ENCODE measurements around the gene LYST. TPM values are rescaled to one million over a fixed set of nuclear protein-coding genes. Genes with fewer than 3 reads are reported as not detected.

LYST gene
- total and polyA plus RNA-seq, 10 of the 15 experiments (the other 5 are each of a cell fraction or from before 2014, with no cell fraction given): 3.3 to 28.1 (median 5.6) TPM

DNA sequence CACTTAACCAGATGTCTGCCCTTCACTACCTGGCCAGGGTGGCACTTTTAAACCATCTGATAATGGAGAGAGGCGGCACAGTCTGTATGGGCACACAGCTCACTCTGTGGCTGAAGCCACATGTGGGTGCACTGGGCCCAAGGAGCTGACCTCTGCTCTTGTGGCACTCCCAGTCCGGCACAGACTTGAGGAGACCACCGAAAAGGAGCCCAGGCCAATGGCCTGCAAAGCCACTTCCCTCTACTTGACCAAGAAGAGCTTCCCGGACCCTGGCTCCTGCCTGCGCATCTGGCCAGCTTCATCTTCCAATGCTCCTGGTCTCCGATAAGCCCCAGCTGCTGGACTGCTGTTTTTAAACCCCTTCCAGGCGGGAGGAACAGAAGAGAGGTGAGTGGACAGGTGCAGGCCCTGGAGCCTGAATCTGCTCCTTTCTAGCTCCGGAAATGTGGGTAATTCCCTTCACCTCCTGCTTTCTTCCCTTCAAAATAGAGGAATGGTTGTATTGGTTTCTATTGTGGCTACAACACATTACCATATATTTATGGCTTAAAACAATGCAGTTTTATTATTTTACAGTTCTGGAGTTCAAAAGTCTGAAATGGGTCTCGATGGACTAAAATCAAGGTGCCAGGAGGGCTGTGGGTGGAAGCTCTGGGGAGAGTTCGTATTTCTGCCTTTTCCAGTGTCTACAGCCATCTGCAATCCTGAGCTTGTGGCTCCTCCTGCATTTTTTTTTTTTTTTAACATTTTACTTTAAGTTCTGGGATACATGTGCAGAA, 228.8 kb downstream of the LYST start:
- Histone ChIP-seq H3K4me1 (ENCODE audit: control insufficient read depth, insufficient read depth, low read length) (peaks cover 15% of the 10 kb centered on the region), H3K4me3 (no peak overlapping the region), H3K9me3 (replicated peaks; ENCODE audit: control insufficient read depth, insufficient read depth, low read length) (no peaks in the 10 kb centered on the region), H3K79me2 (ENCODE audit: control insufficient read depth, insufficient read depth, low read length) (no peaks in the 10 kb centered on the region), H3K4me2 (ENCODE audit: control insufficient read depth, insufficient read depth) (no peak overlapping the region), H2AFZ (ENCODE audit: control insufficient read depth, low read depth, low read length) (no peak overlapping the region), H3K36me3 (ENCODE audit: control insufficient read depth in 2 of 2, insufficient read depth in 2 of 2, low read length in 1 of 2) (no peaks in the 10 kb centered on the region), H3K9ac (ENCODE audit: control insufficient read depth, insufficient read depth, low read length) (no peak overlapping the region), H4K20me1 (ENCODE audit: control insufficient read depth, insufficient read depth) (no peaks in the 10 kb centered on the region), H3K27me3 (replicated peaks in 1 of 2; ENCODE audit: control insufficient read depth in 2 of 2, insufficient read depth in 2 of 2, low read length in 1 of 2) (no peaks in the 10 kb centered on the region; a peak in 1 of 4 replicates), H3K27ac (ENCODE audit: control insufficient read depth, insufficient read depth) (no peak overlapping the region)
- TF ChIP-seq RFX5 (IDR thresholded peaks at IDR 0.05; ENCODE audit: low read depth, low read length) (no peak), NFYB (IDR thresholded peaks at IDR 0.05; ENCODE audit: insufficient read depth, low read depth, low read length) (no peak), NFYA (IDR thresholded peaks at IDR 0.05; ENCODE audit: borderline replicate concordance, low read depth, low read length) (no peak), TAF1 (IDR thresholded peaks at IDR 0.05; ENCODE audit: borderline replicate concordance, low read depth, low read length) (no peak), ZBTB11 (CRISPR knock-in tag; IDR thresholded peaks at IDR 0.05) (no peak), LARP7 (IDR thresholded peaks at IDR 0.05) (no peak)
- TF ChIP-seq, protein P1, sequence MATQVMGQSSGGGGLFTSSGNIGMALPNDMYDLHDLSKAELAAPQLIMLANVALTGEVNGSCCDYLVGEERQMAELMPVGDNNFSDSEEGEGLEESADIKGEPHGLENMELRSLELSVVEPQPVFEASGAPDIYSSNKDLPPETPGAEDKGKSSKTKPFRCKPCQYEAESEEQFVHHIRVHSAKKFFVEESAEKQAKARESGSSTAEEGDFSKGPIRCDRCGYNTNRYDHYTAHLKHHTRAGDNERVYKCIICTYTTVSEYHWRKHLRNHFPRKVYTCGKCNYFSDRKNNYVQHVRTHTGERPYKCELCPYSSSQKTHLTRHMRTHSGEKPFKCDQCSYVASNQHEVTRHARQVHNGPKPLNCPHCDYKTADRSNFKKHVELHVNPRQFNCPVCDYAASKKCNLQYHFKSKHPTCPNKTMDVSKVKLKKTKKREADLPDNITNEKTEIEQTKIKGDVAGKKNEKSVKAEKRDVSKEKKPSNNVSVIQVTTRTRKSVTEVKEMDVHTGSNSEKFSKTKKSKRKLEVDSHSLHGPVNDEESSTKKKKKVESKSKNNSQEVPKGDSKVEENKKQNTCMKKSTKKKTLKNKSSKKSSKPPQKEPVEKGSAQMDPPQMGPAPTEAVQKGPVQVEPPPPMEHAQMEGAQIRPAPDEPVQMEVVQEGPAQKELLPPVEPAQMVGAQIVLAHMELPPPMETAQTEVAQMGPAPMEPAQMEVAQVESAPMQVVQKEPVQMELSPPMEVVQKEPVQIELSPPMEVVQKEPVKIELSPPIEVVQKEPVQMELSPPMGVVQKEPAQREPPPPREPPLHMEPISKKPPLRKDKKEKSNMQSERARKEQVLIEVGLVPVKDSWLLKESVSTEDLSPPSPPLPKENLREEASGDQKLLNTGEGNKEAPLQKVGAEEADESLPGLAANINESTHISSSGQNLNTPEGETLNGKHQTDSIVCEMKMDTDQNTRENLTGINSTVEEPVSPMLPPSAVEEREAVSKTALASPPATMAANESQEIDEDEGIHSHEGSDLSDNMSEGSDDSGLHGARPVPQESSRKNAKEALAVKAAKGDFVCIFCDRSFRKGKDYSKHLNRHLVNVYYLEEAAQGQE (IDR thresholded peaks at IDR 0.05; ENCODE audit: low read depth, low read length): no peak
- TF ChIP-seq, protein P2, sequence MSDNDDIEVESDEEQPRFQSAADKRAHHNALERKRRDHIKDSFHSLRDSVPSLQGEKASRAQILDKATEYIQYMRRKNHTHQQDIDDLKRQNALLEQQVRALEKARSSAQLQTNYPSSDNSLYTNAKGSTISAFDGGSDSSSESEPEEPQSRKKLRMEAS (IDR thresholded peaks at IDR 0.05; ENCODE audit: low read depth, low read length): no peak
- CTCF ChIA-PET: interaction anchor here (0.9 kb wide), 1 partner anchor 10 kb away, joined by 3 read pairs; no protein-coding TSS in a partner anchor
- DNase-seq (ENCODE audit: low read depth, low spot score) (no peak), FAIRE-seq (no peak), ATAC-seq (no peak)
- SMC1A ChIA-PET (ENCODE audit: uncharacterized antibody, unreplicated experiment): no interaction called here
- RAD21 ChIA-PET (ENCODE audit: unreplicated experiment): no interaction called here
- in situ Hi-C loops (cut with MboI) (no loop called here), intact Hi-C loops (cut with micrococcal nuclease; ENCODE audit: unreplicated experiment) (no loop called here)
- POLR2A ChIA-PET: no interaction called here
- no TSS peak for BruUV-seq (replicated peaks)
- WGBS (ENCODE audit: insufficient coverage, insufficient replicate concordance, low lambda C conversion rate, missing lambda C conversion rate): 56% methylated on average over 10 of the region's 10 CpGs
